Adipose tissue (tissue), 3 donors: ENCODE results near the gene CDH16. TPM values are rescaled to one million over a fixed set of nuclear protein-coding genes. Genes with fewer than 3 reads are reported as not detected.
A peak's percentile ranks its signal among the peaks of the same experiment; 100 is the strongest.
"Not testable (repeated sequence)": the region's sequence is repeated elsewhere in the genome, so short reads cannot be mapped to it uniquely, and the experiment has no call there.

ENCODE experiments used
- H3K27ac ChIP-seq: one replicate; pipeline ENCODE4 v1.5.1; 2013; ENCODE audit warnings: low read depth, low read length
- WGBS, 3 donors: extraction: QIAGEN DNeasy Blood & Tissue Kit; methylation state at CpG; one replicate each; pipeline ENCODE4 v1.1.7; 2013; 5-methylcytosine and 5-hydroxymethylcytosine counted together
- polyA plus RNA-seq, 3 donors: library from polyadenylated mRNA; stranded (reverse); fragments of 200-250 nt; gene quantifications; one replicate each; pipeline ENCODE4 v1.2.3, GENCODE V29; 2013
- donor health status: healthy with polysubstance abuse.
- donor health status: Bipolar disorder and iron deficiency.
- donor health status: healthy.

The CDH16 gene
- polyA plus RNA-seq, 3 donors: not detected

DNA sequence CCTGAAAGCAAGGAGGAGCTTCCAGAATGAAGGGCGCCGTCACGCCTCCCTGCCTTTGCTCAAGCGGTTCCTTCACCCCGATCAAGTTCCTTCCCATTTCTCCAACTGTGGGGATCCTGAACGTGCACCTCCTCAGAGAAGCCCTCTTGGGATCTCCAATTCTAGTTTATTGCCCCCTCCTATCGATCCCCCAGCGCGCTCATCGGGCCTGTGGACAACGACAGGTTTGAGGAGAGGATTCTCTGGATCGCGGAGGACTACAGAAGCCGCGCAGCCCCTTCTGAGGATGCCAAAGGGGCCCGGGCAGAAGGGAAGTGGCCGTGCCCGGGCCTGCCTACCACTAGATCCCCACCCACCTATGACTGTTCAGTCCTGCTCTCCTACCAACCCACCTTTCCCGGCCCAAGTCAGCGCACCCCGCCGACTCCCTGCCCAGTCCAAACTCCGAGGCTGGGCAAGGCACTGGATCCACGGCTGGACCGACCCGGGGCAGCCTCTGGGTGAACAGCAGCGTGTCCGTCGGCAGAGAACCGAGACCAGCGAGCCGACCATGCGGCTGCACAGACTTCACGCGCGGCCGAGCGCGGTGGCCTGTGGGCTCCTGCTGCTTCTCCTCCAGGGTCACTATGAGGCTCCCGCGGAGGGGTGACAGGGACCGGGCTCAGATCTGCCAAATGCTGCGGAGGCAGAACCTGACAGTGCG is 29.6 kb upstream of the CDH16 start:
- WGBS, 3 donors: 2 to 4% (median 3%) methylated on average over 44 of the region's 44 CpGs
- no peak overlapping the region for H3K27ac ChIP-seq

GRCh38 chr16:66947302-66948065 is 28.8 kb upstream of the CDH16 start:
- 0 to 2% (median 0%) methylated on average over 17 to 22 of the region's 23 CpGs for WGBS, 3 donors
- no peak overlapping the region for H3K27ac ChIP-seq

GRCh38 chr16:66946974-66947301 is 28.3 kb upstream of the CDH16 start:
- 28 to 36% (median 34%) methylated on average over 5 of the region's 5 CpGs for WGBS, 3 donors
- H3K27ac ChIP-seq: no peak overlapping the region

GRCh38 chr16:66946541-66946940 is 27.9 kb upstream of the CDH16 start:
- no peak overlapping the region for H3K27ac ChIP-seq
- 68 to 74% (median 70%) methylated on average over 7 of the region's 7 CpGs for whole genome bisulfite sequencing, 3 donors

GRCh38 chr16:66945939-66946338 is 27.3 kb upstream of the CDH16 start:
- H3K27ac ChIP-seq: no peak overlapping the region
- WGBS, 3 donors: 85 to 91% (median 85%) methylated on average over 4 of the region's 4 CpGs

- H3K27ac ChIP-seq: not testable (repeated sequence)
- WGBS, 3 donors: 79 to 87% (median 80%) methylated on average over 9 of the region's 9 CpGs
Measured at GRCh38 chr16:66944971-66945370, 26.3 kb upstream of the CDH16 start.

DNA sequence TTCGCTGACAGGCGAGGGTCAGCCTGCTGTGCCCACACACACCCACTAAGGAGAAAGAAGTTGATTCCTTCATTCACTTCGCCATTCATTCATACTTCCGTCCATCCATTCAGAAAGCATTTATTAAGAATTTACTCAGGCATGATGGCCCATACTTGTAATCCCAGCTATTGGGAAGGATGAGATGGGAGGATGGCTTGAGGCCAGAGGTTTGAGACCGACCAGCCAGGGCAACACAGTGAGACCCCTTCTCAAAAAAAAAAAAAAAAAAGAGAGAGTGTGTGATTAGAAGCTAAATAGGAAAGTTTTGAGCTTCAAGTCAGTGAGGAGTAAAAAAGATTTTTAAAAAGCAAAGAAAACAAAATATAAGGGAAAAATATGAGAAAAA is 25.4 kb upstream of the CDH16 start:
- no peak overlapping the region for H3K27ac ChIP-seq
- 88 to 91% (median 90%) methylated on average over 5 of the region's 5 CpGs for WGBS, 3 donors

DNA sequence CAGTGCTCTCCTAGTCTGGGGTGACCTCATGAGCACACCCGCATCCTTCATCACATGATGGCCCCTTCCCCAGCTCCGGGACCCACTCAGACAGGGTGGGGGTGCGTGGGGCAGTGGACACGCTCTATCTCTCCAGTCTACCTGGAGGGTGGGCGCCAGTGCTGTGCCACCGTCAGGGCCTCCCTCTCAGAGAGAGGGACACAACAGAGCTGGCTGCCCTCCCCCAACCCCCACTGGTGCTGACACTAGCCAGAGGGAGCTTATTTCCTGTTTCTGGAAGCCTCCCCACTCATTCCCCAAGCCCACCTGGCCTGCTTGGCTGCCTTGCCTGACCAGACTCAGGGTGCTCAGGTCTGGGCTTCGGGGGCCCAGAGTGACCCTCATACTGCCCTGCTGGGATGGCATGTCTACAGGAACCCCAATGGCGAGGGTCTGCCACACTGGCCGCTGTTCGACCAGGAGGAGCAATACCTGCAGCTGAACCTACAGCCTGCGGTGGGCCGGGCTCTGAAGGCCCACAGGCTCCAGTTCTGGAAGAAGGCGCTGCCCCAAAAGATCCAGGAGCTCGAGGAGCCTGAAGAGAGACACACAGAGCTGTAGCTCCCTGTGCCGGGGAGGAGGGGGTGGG is 24.9 kb upstream of the CDH16 start:
- WGBS, 3 donors: 91 to 93% (median 92%) methylated on average over 15 of the region's 15 CpGs
- H3K27ac ChIP-seq: no peak overlapping the region

DNA sequence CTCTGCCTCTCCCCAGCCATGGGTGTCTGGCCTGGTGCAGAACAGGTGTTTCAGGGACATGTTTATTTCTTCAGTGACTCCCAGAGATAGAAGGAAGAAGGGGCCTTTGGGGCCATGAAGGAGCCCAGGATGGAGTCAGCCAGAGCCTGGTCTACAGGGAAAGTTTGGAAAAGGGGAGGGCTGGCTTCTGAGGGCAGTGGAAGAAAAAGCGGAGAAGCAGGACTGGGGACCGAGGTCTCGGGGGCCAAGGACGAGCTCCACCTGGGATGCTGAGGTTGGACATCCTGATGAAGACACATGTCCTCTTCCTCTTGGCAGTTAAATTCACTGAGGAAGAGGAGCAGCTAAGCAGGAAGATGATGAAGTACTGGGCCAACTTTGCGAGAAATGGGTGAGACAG is 24.3 kb upstream of the CDH16 start:
- 80 to 97% (median 91%) methylated on average over 5 of the region's 5 CpGs for WGBS, 3 donors
- H3K27ac ChIP-seq: no peak overlapping the region

DNA sequence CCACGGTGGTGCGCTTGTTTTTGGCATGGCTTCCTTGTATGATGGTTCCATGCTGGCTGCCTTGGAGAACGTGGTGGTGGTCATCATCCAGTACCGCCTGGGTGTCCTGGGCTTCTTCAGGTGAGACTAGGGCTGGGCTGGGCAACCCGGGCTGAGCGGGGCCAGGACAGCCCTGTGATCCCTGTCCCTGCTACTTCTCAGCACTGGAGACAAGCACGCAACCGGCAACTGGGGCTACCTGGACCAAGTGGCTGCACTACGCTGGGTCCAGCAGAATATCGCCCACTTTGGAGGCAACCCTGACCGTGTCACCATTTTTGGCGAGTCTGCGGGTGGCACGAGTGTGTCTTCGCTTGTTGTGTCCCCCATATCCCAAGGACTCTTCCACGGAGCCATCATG is 21.6 kb upstream of the CDH16 start:
- 94 to 97% (median 96%) methylated on average over 16 of the region's 16 CpGs for WGBS, 3 donors
- no peak overlapping the region for H3K27ac ChIP-seq

DNA sequence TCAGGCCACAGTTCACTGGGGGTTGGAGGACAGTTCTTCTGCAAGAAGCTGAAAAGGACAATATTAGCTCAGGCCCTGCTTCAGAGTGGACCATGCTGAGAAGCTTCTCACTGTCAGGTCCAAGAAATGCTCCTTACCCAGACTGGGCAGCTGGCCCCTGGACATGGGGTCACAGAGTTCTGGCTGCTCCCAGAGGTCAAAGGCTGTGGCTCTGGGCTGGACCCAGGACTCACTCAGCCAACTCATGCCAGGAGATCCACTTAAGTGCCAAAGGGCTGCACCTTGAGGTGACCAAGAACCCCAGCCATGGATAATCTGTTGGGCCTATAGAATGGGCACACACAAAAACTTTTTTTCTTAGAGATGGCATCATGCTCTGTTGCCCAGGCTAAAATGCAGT is 20.7 kb upstream of the CDH16 start:
- H3K27ac ChIP-seq: no peak overlapping the region

DNA sequence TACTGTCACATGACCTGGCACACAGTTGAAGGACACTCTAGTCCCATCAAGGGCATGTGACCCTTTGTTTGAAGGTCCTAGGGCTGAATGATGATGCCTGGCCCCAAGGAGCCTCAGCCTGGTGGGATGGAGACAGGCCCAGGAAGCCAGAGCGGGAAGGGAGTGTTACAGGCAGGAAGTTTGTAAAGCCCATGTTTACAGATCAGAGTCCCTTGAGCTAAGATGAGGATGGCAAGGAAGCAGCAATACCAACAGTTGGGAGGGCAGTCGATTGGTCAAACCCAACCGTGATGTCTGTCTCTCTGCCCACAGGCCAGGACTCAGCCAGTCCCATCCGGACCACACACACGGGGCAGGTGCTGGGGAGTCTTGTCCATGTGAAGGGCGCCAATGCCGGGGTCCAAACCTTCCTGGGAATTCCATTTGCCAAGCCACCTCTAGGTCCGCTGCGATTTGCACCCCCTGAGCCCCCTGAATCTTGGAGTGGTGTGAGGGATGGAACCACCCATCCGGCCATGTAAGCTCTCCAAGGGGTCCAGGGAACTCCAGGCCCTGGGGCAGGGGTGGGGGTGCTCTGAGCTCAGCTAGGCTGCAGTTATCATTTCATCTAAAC is 19.1 kb upstream of the CDH16 start:
- WGBS, 3 donors: 88 to 97% (median 90%) methylated on average over 10 of the region's 10 CpGs
- no peak overlapping the region for H3K27ac ChIP-seq

- H3K27ac ChIP-seq: no peak overlapping the region
- 78 to 93% (median 78%) methylated on average over 4 of the region's 4 CpGs for WGBS, 3 donors
Measured at GRCh38 chr16:66936889-66937554, 18.3 kb upstream of the CDH16 start.

- no peak overlapping the region for H3K27ac ChIP-seq
- 59 to 84% (median 70%) methylated on average over 6 of the region's 6 CpGs for WGBS, 3 donors
Measured at GRCh38 chr16:66936462-66936861, 17.8 kb upstream of the CDH16 start.

GRCh38 chr16:66935314-66936011 is 16.8 kb upstream of the CDH16 start, which contains the start of gene CES2:
CES2 (plus strand) TSS chr16:66935516; CDS start chr16:66935636, 120 bp downstream.
- 23 to 46% (median 38%) methylated on average over 42 to 44 of the region's 44 CpGs for WGBS, 3 donors
- H3K27ac ChIP-seq: peak within 1 kb of the TSS; percentile 86

- 0 to 2% (median 1%) methylated on average over 16 to 21 of the region's 24 CpGs for WGBS, 3 donors
Measured at GRCh38 chr16:66934839-66935313, 16.2 kb upstream of the CDH16 start.

DNA sequence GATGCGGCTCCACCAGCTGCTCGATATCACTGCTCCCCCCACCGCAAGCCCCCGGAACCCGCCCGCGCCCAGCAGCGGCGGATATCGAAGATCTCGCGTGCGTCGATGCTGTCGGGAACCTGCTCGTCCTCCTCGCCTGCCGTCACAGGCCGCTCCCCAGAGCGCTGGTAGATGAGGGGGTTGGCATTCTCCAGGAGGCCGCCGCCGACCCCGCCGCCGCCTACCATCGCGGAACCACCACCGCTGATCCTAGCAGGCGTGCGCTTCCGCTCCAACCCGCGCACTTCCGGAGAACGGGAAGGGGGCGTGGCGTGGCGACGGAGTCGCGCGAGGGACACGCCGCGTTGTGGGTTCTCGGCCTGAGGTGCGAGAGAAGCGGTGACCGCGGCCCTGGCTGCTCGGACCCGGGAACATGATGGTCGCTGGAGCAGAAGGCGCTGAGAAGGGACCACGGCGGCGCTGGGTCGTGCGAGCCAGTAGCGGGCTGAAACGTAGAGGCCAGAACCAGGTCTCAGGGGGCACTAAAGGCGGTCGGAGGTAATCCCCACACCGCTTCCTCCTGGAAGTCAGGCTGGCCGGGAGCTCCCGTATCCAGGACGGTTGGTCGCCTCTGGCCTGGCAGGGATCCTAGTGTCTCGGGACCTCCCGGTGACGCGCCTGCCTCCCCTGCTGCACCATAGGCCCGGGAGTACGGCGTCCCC is 15.6 kb upstream of the CDH16 start, which contains the start of gene CIAO2B:
CIAO2B (minus strand) TSS at position 265 of the 701 bp plus-strand sequence; CDS start at position 227, 38 bp downstream.
- WGBS, 3 donors: 0% methylated on average over 68 to 76 of the region's 76 CpGs
- H3K27ac ChIP-seq: peak within 1 kb of the TSS; percentile 86

More at GRCh38 chr16:66934839-66935313, 16.2 kb upstream of the CDH16 start:
- peak overlapping the region; percentile 86 for H3K27ac ChIP-seq
